HG03520 (cell line): Measurements from ENCODE around the gene MAU2.

Source experiments
- ATAC-seq: cut with Tn5 transposase; IDR thresholded peaks from one replicate; pipeline ENCODE4 v1.9.1; 2021; ENCODE audit warnings: mild to moderate bottlenecking, moderate library complexity; ENCODE audit not compliant: unreplicated experiment

Gene MAU2

DNA sequence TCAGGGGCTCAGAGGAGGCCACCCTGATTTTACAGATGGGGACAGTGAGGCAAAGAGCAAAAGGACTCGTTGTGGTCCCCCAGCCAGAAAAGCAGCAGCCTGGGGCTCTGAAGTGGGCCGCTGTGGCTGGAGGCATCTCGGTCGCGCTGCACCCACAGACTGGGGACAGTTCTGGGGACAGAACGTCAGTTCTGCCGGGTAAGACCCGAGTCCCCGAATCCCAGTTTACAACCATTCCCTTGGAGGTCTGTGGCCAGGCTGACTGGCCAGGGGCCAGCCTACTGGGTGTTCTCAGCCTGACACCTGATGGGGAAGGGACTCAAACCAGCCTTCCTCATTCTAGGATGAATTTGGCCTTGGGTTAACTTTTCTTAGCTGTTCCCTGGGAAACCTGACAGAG lies 14.4 kb upstream of the MAU2 start:
- ATAC-seq, result no peak

DNA sequence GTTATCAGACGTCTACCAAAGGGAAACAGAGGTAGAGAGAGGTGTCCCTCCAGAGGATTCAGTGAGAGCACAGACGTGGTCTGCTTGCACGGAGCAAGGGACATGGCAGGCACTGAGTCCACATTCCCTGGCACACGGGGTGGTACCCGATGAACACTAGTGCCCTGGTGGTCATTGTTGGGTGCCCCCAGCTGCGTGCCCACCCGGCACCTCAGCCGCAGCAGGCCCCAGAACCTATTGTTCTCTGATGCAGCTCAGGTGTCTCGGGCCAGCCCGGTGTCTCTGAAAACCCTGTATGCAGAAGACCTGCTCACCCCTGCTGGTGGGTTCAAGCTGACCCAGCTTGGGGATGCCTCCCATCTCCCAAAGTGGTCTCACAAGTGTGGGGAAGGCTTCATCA lies 12.3 kb upstream of the MAU2 start:
- no peak for ATAC-seq

DNA sequence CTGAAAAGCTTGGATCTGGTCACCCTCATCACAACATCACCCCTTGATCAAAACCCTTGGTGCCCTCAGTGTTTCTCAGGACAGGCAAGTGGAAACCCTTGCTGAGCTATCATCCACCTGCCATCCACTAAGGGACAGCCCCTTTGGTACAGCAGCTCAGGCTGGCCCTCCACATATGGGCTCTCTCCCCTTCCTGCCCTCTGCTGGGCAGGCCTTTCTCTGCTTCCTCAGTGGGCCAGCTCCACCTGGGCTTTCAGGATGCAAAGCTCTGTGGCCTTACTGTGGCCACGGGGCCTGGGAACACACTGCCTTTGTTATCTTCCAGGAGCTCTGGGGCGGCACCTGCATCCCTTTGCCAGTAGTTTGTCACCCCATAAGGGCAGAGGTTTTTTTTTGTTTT lies 5.2 kb upstream of the MAU2 start:
- no peak for ATAC-seq

DNA sequence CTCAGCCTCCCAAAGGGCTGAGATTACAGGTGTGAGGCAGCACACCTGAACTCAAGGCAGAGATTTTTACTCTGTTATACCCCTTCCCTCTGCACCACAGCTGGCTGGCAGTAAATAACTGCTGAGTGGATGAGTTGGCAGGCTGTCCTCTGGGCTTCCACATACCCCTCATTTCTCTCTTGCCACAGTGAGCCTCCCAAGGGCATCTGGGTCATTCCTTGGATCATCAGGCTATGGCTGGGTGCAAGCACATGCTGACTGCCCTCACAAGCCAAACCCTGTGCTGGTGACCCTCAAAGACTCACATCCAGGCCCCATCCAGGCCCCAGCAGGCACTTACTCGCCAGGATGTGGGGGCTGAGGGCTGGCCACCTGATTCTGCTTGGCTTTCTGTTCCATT lies 4.5 kb upstream of the MAU2 start:
- ATAC-seq, result no peak

DNA sequence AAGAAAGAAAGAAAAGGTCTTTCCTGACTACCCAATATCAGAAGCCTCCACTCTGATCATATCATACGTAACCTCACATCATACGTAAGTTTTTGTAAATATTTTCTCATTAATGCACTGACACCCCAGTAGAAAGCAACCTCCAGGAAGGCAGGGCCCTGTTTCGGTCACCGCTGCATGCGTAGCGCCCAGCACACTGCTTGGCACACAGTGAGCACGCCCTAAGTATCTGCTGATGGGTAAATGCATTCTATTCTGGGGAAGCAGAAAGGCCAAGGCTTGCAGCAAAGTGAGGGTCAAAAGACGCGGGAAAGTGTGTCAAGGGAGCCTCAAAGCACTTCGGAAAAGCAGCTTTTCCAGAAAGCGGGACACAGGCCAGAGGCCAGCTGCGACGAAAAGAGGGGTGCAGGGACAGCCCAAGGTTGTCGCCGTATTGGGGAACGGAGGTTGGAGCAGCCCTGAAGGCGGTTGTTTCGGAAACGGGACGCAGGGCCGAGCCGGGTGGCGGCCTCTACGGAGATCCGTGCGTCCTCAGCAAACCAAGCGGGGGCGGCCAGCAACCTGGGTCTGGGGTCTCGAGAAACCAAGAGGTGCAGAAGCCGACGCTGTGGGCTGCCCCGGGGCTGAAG lies 783 bp upstream of the MAU2 start:
- ATAC-seq, result no peak

DNA sequence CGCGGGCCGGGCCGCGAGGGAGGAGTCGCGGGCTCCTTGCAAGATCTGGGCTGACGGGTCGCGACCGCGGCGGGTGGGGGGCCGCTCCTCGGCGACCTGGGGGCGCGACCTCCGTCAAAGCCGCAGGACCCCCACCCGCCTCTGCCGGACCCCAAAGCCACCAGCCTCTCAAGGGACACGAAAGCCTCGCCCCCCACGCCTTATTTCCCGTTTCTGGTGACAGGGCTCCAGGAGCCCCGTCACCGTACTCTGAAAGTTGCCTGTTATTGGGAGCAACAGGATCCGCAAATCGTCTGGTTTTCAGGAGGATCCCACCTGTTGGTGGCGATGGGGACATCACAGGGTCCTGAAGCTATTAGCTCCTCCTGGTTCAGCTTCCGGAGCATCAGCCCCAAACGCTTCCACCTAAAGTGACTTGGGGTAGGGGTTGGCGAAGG lies 530 bp downstream of the MAU2 start:
- no peak for ATAC-seq

DNA sequence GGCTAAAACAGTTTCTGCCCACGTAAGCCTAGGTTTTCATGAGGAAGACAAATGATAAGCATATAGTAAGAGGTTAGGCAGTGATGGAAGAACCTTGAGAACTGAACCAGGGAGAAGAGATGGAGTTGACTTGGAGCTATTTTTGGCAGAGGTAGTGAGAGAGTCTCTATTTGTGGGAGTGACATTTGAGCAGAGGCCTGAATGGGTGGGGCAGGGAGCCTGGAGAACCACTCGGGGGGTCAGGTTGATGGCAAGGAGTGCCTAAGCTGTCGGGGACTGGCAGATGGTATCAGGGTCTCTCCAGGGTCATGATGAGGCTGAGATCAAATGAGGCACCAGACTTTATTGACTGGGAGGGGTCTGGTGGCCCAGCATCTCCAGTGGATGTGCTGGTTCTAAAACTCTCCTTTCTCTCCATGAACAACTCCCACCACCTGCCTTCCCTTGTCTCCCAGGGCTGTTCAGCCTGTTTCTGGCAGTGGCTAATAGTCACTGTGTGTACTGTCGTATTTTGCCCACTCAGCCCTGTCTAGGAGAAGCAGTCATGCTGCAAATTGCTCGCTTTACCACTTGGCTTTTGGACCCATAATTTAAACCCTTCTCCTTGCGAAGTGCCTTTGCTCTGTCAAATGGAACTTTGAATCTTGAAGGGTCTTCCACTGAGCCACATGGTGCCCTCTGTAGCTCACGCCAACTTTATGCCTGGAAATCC lies 3.6 kb downstream of the MAU2 start:
- no peak for ATAC-seq

DNA sequence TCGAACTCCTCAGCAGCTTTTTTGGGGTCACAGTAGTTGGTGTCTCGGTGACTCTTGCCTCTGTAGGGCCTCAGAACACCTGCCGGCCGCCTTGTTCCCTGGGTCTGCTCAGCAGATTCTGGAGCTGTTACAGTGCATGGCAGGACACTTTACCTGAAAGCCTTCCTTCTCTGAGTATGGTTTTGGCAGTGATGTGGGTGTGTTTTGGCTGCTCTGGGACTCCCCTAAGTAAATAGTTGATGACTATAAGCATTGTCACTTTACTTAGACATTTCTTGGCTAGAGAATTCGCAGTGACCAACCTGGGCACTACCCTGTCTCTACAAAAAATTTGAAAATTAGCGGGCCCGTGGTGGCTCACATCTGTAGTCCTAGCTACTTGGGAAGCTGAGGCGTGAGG lies 7.0 kb downstream of the MAU2 start:
- no peak for ATAC-seq

DNA sequence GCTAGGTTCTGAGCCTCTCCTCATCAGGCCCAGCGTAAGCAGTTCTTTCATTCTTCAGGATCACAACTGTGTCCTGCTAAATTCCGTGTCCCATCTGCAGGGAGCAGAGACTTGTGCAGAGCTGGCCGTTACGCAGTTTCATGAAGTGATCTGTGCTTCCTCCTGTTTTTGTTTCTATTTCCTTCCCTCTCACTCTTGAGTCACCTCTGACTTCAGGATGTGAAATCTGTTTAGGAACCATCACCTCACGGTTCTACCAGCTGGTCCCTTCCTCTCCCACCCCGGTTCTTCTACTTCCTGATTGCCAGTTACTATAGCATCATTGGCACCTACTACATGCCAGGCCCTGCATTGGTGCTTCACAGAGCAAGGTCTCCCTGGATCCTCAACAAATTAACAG lies 8.5 kb downstream of the MAU2 start:
- ATAC-seq, result no peak

DNA sequence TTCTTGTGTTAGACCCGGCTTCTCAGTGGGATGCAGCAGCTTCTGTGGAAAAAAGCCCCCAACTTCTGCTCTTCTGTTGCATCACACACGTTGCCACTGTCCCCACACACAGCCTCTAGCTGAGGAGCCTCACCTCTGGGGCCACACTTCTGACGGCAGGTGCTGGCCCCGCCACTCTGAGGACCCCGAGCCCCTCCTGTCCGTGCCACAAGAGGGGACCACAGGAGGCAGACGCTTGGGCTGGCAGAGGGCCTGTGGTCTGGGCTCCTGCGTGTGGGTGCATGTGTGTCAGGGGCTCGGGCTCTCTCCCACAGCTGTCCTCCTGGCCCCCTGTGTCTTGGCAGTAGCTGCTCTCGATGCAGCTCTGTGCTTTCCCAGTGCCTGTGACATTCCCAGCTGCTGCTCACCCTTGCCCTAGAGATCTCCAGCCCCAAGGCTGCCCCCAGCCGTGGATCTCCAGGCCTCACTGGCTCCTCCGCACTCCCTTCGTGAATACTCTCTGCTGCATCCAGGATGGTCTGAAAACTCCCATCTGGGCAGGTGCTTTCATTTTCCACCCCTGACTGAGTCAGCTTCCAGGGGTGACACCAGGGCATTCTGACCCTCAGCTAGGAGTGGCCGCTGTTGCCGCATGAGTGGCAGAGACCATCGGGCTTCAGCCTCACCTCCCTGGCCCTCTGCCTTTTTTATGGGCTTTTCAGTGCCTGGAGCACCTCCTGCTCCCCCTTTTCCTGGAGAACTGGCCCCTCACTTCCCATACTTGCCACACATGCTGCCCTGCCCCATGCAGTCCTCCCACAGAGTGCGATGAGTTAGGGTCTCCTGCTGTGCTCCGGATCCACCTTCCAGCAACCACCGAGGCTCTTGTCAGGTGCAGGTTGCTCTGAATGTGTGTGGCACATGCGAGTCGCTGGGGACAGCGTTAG lies 13.7 kb downstream of the MAU2 start:
- ATAC-seq, result no peak

DNA sequence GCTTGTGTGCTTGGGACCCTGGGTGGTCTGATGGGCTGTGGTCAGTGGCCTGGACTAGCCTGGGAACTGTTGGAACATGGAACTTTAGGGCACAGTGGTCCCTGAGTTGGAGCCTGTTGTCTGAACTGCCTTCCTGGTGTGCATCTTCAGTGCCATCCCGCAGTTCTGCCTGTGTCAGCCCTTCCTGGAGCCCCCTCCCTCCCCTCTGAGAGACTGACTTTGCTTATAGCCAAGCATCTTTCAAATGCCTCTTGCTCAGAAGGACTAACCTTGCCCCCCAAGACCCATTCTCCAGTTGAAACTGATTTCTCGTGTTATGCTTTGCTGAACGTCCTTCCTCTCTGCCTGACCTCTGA lies 14.3 kb downstream of the MAU2 start:
- no peak for ATAC-seq

DNA sequence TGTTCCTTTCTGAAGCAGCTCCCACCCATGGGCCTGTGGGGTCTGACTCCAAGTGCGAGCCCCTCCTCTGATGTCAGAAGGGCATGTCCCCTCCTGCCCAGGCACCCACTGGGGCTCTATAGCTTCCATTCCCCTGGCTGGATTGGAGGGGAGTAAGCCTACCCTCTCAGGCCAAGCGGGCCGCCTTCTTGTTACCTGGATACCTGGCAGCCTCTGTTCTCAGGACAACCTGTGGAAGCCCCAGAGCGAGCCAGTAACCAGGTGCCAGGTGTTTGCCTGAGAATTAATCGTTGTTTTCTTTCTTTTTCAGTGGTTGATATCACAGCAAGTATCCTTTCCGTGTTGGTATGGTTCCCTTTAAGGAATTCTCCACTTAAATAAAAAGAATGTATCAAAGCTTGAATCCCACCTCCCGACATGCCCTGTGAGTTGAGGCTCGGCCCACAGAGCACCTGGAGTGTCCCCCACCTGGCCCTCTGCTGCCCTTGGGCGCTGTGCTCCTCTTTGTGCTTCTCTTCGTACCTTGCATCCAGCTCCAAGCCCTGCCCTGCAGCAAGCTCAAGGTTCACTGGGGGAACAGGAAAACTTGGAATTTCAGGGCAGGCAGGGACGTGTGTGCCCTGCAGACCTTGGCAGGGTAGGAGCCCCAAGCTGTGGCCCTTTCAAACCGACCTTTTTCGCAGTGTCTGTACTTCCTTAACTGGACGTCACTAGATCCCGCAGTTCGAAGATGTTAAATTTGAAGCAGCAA lies 15.0 kb downstream of the MAU2 start:
- no peak for ATAC-seq

DNA sequence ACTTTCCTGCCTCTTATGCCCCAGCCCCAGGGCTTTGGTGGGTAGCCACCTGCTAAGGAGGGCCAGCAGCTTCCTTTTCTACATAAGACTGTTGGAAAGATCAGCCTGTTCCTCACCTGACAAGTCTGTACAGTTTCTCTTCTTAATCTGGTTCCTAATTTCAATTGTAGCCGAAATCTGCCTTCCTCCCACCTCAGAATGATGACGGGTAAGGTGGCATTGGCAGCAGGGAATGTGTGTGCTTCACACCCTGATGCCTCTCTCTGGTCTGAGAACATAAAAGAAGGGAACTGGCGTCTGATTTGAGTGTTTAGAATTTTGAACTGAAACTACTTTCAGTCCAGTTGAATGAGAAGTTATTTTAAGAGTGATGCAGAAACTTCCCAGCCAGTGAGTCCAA lies 16.0 kb downstream of the MAU2 start:
- no peak for ATAC-seq

DNA sequence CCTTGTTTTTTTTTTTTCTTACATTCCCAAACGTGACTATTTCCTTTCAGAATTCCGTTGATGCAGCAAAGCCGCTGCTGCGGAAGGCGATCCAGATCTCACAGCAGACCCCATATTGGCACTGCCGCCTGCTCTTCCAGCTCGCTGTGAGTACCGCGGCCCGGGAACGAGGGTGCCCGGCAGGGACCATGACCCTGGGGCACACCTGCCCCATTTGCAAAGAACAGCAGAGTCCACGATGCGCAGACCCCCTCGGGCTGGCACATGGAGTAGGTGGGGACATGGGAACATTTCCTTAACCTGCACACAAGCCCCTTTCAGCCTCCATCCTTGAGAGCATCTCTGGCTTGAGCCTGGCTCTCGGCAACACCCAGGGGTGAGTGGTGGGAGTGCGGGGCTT lies 16.5 kb downstream of the MAU2 start:
- ATAC-seq, result no peak

DNA sequence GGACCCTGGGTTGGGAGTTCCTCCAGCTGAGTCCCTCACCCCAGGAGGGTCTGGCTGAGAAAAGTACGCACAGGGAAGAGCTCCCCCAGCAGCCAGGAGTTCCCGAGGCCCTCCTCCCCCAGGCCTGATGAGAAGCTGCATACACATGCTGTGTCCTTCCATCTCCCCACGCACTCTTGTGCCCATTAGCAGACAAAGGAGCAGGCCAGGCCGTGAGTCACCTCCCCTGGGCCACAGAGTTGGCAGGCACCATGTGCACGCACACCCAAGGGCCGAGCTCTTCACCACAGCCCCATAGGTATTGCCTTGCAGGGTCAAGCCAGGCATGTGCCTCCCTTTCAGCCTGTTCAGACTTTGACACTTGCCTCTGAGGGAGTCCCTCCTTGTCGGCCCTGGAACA lies 17.5 kb downstream of the MAU2 start:
- no peak for ATAC-seq

DNA sequence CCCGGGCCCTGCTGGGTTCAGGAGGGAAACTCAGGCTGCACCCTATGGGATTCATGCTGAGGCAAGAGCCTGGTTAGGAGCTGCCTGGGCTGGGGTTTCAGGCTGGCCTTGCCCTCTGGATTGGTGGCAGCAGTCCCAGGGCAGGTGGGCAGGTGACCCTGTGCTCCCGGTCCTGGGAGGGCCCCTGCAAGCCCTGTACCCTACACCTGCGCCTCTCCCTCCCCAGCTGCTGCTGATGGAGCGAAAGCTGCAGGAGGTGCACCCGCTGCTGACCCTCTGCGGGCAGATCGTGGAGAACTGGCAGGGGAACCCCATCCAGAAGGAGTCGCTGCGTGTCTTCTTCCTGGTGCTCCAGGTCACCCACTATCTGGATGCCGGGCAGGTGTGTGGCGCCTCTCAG lies 20.4 kb downstream of the MAU2 start:
- ATAC-seq, result no peak

DNA sequence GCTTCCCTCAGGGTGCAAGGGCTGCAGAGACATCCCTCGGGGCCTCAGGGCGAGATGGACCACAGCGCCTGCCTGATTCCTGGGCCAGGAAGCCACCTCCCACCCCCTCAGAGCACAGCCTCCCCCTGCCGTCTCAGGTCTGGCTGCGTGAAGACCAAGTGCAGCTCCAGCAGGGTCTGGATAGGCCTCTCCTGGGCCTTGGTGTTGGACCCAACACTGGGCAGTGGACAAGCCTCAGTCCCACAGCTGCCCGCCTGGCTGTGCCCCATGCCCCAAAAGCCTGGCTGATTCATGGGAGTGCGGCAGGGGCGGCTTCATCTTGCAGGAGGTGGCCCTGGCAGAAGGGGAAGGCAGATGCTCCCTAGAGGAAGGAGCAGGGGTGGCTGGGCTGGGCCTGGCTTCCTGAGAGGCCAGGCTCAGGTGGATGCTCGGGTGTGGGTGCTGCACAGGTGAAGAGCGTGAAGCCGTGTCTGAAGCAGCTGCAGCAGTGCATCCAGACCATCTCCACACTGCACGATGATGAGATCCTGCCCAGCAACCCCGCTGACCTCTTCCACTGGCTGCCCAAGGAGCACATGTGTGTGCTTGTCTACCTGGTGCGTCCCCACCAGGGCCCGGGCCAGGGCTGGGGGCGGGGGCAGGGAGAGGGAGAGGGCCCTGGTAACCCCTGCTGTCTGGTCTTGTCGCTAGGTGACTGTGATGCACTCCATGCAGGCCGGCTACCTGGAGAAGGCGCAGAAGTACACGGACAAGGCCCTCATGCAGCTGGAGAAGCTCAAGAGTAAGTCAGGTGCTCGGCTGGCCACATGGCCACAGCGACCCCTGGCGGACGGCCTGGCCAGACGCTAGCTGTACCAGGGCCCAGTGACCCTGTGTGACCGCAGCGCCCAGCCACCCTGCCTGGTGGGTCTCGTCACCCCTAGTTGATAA lies 21.7 kb downstream of the MAU2 start:
- no peak for ATAC-seq

DNA sequence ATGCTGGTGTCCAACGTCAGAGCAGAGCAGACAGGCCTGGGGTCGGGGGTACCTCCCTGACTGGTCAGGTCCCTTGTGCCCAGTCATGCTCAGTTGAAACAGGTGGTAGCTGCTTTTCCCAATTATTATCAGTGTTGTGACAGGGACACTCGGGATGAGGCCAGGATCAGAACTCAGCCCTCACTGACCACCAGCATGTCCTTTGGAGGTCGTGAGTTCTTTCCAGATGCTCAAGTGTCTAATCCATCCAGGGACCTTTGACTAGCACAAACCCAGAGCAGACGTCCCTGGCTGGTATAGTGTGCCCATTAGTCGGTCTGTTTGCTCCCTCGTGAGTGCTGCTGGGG lies 22.4 kb downstream of the MAU2 start:
- ATAC-seq, result no peak

DNA sequence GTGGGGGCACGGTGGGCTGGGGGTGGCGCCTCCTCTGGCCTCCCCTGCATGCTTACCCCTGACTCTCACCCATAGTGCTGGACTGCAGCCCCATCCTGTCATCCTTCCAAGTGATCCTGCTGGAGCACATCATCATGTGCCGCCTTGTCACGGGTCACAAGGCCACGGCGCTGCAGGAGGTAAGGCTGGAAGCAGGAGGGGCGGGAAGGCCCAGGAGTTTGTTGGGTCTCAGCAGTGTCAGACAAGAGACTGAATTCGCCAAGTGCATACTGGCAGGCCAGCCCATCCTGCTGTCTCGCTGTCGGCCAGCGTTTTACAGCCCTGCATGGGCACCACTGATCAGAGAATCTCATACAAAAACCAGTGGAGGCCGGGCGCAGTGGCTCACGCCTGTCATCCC lies 23.1 kb downstream of the MAU2 start:
- ATAC-seq, result no peak

DNA sequence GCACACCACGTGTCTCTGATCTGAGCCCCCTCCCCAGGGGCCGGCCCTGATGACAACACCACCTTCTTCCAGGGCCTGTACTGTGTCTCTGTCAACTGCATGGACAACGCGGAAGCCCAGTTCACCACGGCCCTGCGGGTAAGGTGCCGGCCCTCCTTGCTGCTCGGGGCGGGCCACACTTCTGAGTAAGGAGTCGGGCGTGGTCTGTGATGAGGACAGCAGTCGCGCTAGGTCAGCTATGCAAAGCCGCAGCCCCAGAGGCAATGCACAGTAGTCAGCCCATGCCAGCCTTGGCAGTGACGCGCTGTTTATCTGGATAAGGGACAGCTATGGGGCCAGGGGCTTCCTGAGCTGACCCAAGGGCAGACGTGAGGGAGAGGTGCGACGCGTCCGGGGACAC lies 24.6 kb downstream of the MAU2 start:
- no peak for ATAC-seq
